Occipital lobe (tissue), 2 donors: ENCODE results near the gene GARIN5A. TPM values are rescaled to one million over a fixed set of nuclear protein-coding genes. Genes with fewer than 3 reads are reported as not detected.

Experiments
- DNase-seq: peaks from one replicate; lab custom pipeline; 2025; lab: John Stamatoyannopoulos, UW
- total RNA-seq: library from RNA; depleted of rRNA; stranded (reverse); fragments of >200 nt; gene quantifications from one replicate; pipeline ENCODE4 v1.2.3, GENCODE V29; 2014

The GARIN5A gene
- 0.62 TPM for total RNA-seq

- DNase-seq = peak; percentile 83
These were observed at the start of gene GARIN5A, which contains the start of gene EMC10 for GRCh38 chr19:50476224-50476906. Gene GARIN5A, minus strand, starts transcription at chr19:50476848. Its CDS starts 460 bp downstream, at chr19:50476388. Gene EMC10, plus strand, starts transcription at chr19:50476507. Its CDS starts 38 bp downstream, at chr19:50476545.

DNA sequence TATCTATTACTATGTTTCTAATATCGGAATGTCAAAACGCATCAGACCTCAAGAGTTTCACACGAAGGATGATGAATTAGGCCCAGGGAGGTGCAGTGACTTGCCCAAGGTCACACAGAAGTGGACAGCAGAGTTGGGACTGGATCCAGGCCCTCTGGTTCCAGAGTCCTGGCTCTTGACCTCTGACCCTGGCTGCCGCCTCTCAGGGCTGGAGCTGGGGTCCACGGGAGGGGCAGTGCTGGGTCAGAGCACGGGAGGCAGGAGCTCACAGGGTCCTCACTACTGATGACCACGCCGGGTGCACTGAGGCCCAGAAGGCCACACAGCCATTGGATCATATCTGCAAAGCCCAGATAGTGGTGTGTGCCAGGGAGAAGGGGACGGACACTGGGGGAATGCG lies 46.2 kb upstream of the GARIN5A start:
- DNase-seq = no peak

GRCh38 chr19:50520822-50521465 lies 44.3 kb upstream of the GARIN5A start:
- no peak for DNase-seq

DNA sequence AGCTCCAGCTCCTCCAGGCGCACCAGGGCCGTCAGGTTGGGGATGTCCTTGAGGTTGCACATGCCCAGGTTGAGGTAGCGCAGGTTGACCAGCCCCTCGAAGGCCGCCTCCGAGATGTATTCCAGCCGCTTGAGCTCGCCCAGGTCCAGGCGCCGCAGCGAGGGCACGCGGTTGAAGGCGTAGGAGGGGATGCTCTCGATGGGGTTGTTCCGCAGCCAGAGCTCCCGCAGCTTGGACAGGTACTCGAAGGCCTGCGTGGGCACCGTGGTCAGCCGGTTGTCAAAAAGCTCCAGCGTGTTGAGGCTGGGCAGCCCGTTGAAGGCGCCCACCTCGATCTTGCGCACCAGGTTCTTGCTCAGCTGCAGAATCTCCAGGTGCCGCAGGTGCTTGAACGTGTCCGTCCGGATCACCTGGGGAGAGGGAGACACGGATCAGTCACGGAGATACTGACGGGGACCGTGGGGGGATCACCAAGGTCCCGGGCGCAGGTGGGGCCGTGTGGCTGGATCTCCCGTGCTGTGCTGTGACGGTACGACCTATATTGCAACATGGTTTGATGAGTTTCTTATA lies 42.4 kb upstream of the GARIN5A start:
- no peak for DNase-seq

- DNase-seq = no peak
These were observed 41.7 kb upstream of the GARIN5A start for GRCh38 chr19:50518091-50519005.

GRCh38 chr19:50517704-50518075 lies 41.0 kb upstream of the GARIN5A start:
- DNase-seq = no peak

DNA sequence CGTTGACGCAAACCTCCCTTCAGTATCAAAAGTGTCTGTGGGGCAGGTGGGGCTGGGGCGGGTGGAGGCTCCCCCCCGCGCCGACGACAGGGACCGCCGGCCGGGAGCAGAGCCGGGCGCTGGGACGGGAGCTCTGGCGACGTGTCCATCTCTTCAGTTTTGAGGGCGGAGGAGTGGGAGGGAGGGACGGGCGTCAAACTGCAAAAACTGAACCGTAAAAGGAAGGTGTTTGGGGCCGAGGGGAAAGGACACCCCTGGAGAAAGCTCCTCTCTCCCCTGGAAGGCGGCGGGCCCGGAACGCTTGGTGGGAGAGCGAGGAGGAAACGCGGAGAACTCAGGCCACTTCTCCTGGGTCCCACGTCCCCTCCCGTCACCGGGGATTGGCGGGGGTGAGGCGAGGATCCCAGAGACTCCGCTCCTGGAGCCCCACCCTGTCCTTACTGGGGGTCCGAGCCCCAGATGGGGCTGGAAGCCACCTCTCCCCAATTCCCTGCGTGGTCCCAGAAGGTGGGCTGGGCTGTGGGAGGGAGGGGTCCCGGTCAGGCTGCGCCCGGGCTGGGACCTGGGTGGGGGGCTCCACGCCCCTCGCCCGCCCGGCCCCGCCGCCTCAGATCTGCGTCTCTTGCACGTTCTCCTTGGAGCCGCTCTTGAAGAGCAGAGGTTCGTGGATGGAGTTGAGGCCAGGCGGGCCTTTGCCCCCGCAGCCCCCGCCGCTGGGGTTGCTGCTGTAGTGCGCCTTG lies 40.5 kb upstream of the GARIN5A start:
- DNase-seq = no peak

- no peak for DNase-seq
These were observed 39.8 kb upstream of the GARIN5A start for GRCh38 chr19:50516456-50516855.

- DNase-seq = no peak
These were observed 38.5 kb upstream of the GARIN5A start for GRCh38 chr19:50515168-50515561.

DNA sequence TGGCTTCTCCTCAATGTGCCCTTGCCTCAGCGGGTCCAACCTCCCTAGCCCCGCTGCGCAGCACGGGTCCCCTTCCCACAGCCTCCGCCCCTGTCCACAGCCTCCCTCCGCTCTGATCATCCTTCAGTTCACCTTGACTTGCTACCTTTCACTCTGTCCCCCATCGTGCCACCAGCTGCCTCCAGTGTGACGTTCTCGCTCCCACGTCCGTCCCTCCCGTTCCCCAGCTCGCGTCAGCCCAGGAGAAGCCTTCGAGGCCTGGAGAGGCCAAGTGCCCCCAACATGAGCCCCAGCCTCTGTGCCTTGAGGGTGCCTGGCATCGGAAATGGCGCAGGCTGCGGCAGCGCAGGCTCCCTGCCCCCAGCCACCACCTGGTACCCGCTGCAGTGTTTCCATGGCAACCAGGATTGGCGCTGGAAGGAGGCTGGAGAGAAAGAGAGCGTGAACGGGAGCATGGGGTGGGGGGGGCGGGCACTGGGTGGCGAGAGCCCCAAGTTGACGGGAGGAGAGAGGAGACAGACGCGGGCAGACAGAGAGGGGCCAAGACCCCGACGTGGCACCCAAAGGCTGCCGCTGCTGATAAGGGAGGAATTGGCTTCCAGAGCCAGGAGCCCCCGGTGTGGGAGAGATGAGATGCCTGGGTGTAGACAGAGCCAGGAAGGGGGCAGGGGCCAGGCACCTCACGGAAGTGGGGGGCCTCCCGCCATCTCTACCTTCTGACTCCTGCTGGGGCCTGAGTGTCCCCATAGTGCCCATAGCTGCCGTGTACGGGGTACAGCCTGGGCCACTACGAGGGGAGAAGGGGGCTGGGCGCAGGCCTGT lies 37.9 kb upstream of the GARIN5A start:
- DNase-seq = peak; percentile 86

- peak; percentile 47 for DNase-seq
These were observed 37.2 kb upstream of the GARIN5A start, which contains the start of gene ASPDH for GRCh38 chr19:50513746-50514345. Gene ASPDH, minus strand, starts transcription at chr19:50513913. Its CDS starts 90 bp downstream, at chr19:50513823.

DNA sequence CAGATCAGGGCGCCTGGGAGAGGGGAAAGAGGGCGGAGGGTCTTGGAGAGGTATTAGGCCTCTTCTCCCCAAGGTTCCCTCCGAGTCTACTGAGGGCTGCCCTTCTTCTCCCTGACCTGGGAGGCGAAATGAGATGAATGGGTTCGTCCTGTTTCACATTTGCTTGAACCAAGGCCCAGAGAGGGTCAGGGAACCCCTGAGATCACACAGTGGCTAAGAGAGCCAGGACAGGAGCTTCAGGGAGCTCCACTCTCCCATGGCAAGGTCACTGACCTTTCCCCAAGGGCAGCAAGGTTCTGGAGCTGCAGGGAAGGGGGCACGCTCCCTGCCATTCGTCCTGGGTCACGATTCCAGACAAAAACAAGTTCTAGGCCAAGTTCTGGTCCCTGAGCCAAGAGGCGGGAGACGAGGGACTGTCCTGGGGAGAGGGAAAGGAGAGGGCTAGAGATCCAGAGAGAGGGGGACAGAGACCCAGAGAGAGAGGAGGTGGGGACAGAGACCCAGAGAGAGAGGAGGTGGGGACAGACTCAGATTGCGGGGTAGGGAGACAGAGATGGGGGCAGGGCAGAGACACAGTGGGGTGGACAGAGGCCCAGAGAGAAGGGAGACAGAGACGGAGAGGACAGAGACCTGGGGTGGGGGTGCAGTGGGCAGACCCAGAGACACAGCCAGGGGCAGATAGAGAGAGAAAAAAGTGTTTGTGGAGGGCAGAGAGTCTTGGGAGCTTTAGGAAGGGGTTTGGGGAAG lies 36.5 kb upstream of the GARIN5A start:
- DNase-seq = no peak

- no peak for DNase-seq
These were observed 35.7 kb upstream of the GARIN5A start for GRCh38 chr19:50512112-50512998.

GRCh38 chr19:50511069-50511822 lies 34.6 kb upstream of the GARIN5A start, which contains the start of gene JOSD2:
Gene JOSD2, minus strand, starts transcription at chr19:50511191. Its CDS starts 760 bp downstream, at chr19:50510431.
- peak; percentile 97 for DNase-seq

DNA sequence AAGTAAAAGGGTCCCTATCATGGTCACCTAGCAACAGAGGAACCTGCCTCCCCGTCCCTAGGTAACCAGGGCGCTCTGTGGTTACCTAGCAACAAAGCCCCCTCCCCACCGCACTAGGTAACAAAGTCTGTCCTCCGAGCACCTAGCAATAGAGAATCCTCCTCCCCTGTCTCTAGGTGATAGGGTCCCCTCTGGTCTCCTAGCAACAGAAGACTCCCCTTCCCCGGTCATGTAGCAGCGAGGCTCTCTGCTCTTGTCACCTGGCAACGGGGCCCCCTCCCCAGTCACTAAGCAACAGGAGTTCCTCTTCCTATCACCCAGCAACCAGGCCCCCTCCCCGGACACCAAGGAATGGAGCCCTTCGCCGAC lies 34.0 kb upstream of the GARIN5A start:
- DNase-seq = no peak

- DNase-seq = no peak
These were observed 33.5 kb upstream of the GARIN5A start for GRCh38 chr19:50510121-50510670.

DNA sequence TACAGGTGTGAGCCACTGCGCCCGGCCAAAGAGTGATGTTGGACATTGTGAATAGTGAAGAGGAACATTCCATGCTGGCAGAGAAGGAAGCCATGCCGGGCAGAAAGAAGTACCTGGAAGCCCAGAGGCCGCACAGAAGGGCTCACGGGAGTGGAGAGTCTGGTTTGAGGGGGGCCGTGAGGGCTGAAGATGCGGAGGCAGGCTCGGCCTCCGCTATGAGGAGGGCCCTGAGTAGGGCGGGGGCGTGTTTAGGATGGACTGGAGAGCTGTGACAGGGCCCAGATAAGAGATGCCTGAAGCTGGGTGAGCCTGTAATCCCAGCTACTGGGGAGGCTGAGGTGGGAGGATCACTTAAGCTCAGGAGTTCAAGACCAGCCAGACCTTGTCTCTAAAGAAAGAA lies 32.7 kb upstream of the GARIN5A start:
- DNase-seq = no peak
